A549 (cell line): ENCODE measurements around the gene TTC28. TPM values are rescaled to one million over a fixed set of nuclear protein-coding genes. Genes with fewer than 3 reads are reported as not detected.

Experiments used
- ATAC-seq, 2 experiments: fragments of 200-7000 bp in 1 of 2; fragments of >200 bp in 1 of 2; cut with Nextera tagmentation in 1 of 2; cut with Tn5 transposase in 1 of 2; 3 replicates each; pipeline versions ENCODE4 v1.8.0 to v1.9.1; 2018 to 2020; ENCODE audit warnings: mild to moderate bottlenecking in 1 of 2, moderate library complexity in 1 of 2
- CTCF ChIA-PET: fragments of 300-600 bp; sonication (Branson Sonifier 250); formaldehyde crosslinking; extraction: SDS; loops from one replicate; lab custom pipeline; 2021; ENCODE audit warnings: antibody characterized with exemption, inconsistent platforms; lab: Yijun Ruan, JAX
- POLR2A ChIA-PET: fragments of 350-600 bp; formaldehyde crosslinking; extraction: SDS; loops from one replicate; lab custom pipeline; 2021; ENCODE audit warnings: antibody characterized with exemption, inconsistent platforms; lab: Yijun Ruan, JAX
- DNase-seq, 2 experiments: peaks; one replicate each; pipeline versions ENCODE4 v3.0.0 to v3.0.0-alpha.2; 2011 to 2016; ENCODE audit warnings: low read depth in 1 of 2, low spot score in 1 of 2
- FAIRE-seq: peaks from 2 replicates; lab custom pipeline; 2011; peaks lifted over from hg19 to GRCh38; lab: Jason Lieb, UNC
- H3K27ac ChIP-seq, 2 experiments: fragments of >200 bp; sonication (Bioruptor Twin); formaldehyde crosslinking; 3 replicates each; pipeline ENCODE4 v1.5.1; 2016 to 2017
- H3K4me1 ChIP-seq: fragments of >200 bp; sonication (Bioruptor Twin); formaldehyde crosslinking; 3 replicates; pipeline ENCODE4 v1.6.1; 2016
- H3K4me2 ChIP-seq: fragments of >200 bp; sonication (Bioruptor Twin); formaldehyde crosslinking; 3 replicates; pipeline ENCODE4 v1.6.1; 2016
- H3K4me3 ChIP-seq: fragments of >200 bp; sonication (Bioruptor Twin); formaldehyde crosslinking; 3 replicates; pipeline ENCODE4 v1.5.1; 2016
- H3K9me3 ChIP-seq: fragments of >200 bp; sonication (Bioruptor Twin); formaldehyde crosslinking; 3 replicates; pipeline ENCODE4 v1.6.1; 2016
- ATOH8 ChIP-seq: fragments of 250-450 bp; sonication (Bioruptor Pico); IDR thresholded peaks from 2 replicates; pipeline ENCODE4 v1.5.0; 2020; ENCODE audit warnings: low read depth, mild to moderate bottlenecking, moderate library complexity
- CEBPB ChIP-seq, 2 experiments: fragments of >200 bp in 1 of 2; sonication (Bioruptor Twin) in 1 of 2; formaldehyde crosslinking in 1 of 2; IDR thresholded peaks; 2 replicates each; pipeline ENCODE4 v1.6.1; 2012 to 2016
- CHD4 ChIP-seq: fragments of 200-600 bp; sonication (generic); IDR thresholded peaks from 2 replicates; pipeline ENCODE4 v1.6.1; 2016; ENCODE audit warnings: antibody characterized with exemption, mild to moderate bottlenecking, borderline replicate concordance
- E2F6 ChIP-seq: IDR thresholded peaks from 2 replicates; pipeline ENCODE4 v1.6.1; 2012; ENCODE audit warnings: low read depth, borderline replicate concordance
- EP300 ChIP-seq, 2 experiments: fragments of >200 bp; sonication (Bioruptor Twin); formaldehyde crosslinking; IDR thresholded peaks; 2 replicates in 1 of 2; 3 replicates in 1 of 2; pipeline ENCODE4 v1.6.1; 2016 to 2017
- FOSB ChIP-seq: fragments of 250-450 bp; sonication (Bioruptor Pico); IDR thresholded peaks from 2 replicates; pipeline ENCODE4 v1.5.0; 2020; ENCODE audit warnings: mild to moderate bottlenecking, moderate library complexity
- FOXS1 ChIP-seq: fragments of 250-450 bp; sonication (Bioruptor Pico); IDR thresholded peaks from 2 replicates; pipeline ENCODE4 v1.5.0; 2020; ENCODE audit warnings: mild to moderate bottlenecking, moderate library complexity
- HDAC2 ChIP-seq: fragments of 200-600 bp; sonication (generic); IDR thresholded peaks from 2 replicates; pipeline ENCODE4 v1.6.1; 2016
- HES2 ChIP-seq: fragments of >200 bp; sonication (Bioruptor Twin); formaldehyde crosslinking; IDR thresholded peaks from 2 replicates; pipeline ENCODE4 v1.6.1; 2016
- HEYL ChIP-seq: fragments of 250-450 bp; sonication (Bioruptor Pico); IDR thresholded peaks from 2 replicates; pipeline ENCODE4 v1.8.0; 2021; ENCODE audit warnings: mild to moderate bottlenecking, moderate library complexity
- HOXA7 ChIP-seq: fragments of 250-450 bp; sonication (Bioruptor Pico); IDR thresholded peaks from 2 replicates; pipeline ENCODE4 v1.5.0; 2020; ENCODE audit warnings: mild to moderate bottlenecking, moderate library complexity
- KDM1A ChIP-seq: fragments of 200-600 bp; sonication (generic); IDR thresholded peaks from 2 replicates; pipeline ENCODE4 v1.6.1; 2016; ENCODE audit warnings: low read depth, mild to moderate bottlenecking
- MAFK ChIP-seq: fragments of 450-650 bp; IDR thresholded peaks from 2 replicates; pipeline ENCODE4 v1.6.1; 2014; ENCODE audit not compliant: partially characterized antibody
- MAX ChIP-seq: IDR thresholded peaks from 2 replicates; pipeline ENCODE4 v1.6.1; 2012
- NPAS2 ChIP-seq: fragments of 250-450 bp; sonication (Bioruptor Pico); IDR thresholded peaks from 2 replicates; pipeline ENCODE4 v1.8.0; 2022; ENCODE audit warnings: mild to moderate bottlenecking, moderate library complexity, borderline replicate concordance
- NR3C1 ChIP-seq: fragments of >200 bp; sonication (Bioruptor Twin); formaldehyde crosslinking; IDR thresholded peaks from 3 replicates; pipeline ENCODE4 v1.6.1; 2017
- PHF8 ChIP-seq: fragments of 200-600 bp; sonication (generic); IDR thresholded peaks from 2 replicates; pipeline ENCODE4 v1.6.1; 2016; ENCODE audit warnings: low read depth, mild to moderate bottlenecking, antibody characterized with exemption, moderate library complexity, borderline replicate concordance
- POLR2A ChIP-seq: IDR thresholded peaks from 2 replicates; pipeline ENCODE4 v1.6.1; 2012; ENCODE audit warnings: mild to moderate bottlenecking, low read length
- REST ChIP-seq: fragments of 200-600 bp; sonication (generic); IDR thresholded peaks from 2 replicates; pipeline ENCODE4 v1.6.1; 2016; ENCODE audit warnings: antibody characterized with exemption, mild to moderate bottlenecking, moderate library complexity
- RNF2 ChIP-seq: fragments of 200-600 bp; sonication (generic); IDR thresholded peaks from 2 replicates; pipeline ENCODE4 v1.6.1; 2016; ENCODE audit warnings: low read depth, mild to moderate bottlenecking, antibody characterized with exemption, moderate library complexity, borderline replicate concordance
- SMC3 ChIP-seq: fragments of >200 bp; sonication (Bioruptor Twin); formaldehyde crosslinking; IDR thresholded peaks from 3 replicates; pipeline ENCODE4 v1.6.1; 2018; ENCODE audit warnings: inconsistent platforms
- TFCP2L1 ChIP-seq: fragments of 250-450 bp; sonication (Bioruptor Pico); IDR thresholded peaks from 2 replicates; pipeline ENCODE4 v1.5.0; 2021; ENCODE audit warnings: mild to moderate bottlenecking
- USF2 ChIP-seq: fragments of 450-650 bp; IDR thresholded peaks from 2 replicates; pipeline ENCODE4 v1.6.1; 2014; ENCODE audit warnings: antibody characterized with exemption
- ZSCAN20 ChIP-seq: fragments of 250-450 bp; sonication (Bioruptor Pico); IDR thresholded peaks from 2 replicates; pipeline ENCODE4 v1.8.0; 2022; ENCODE audit warnings: mild to moderate bottlenecking, moderate library complexity
- WGBS: methylation state at CpG from one replicate; pipeline ENCODE4 v1.1.6; 2017; ENCODE audit errors: missing lambda C conversion rate; 5-methylcytosine and 5-hydroxymethylcytosine counted together
- polyA plus RNA-seq, 4 experiments: library from polyadenylated mRNA; depleted of rRNA in 3 of 4; stranded (reverse); fragments of >200 nt; fragmentation: RNase III in 1 of 4; extraction: RNeasy Plus Mini Kit Qiagen cat#74134 plus additional on column Dnase treatment in 1 of 4; gene quantifications; 2 replicates in 3 of 4; 3 replicates in 1 of 4; pipeline ENCODE4 v1.2.3, GENCODE V29; 2011 to 2017

Gene TTC28
- polyA plus RNA-seq, 2 of the 4 experiments (the other 2 are of a cell fraction), result 2.6 to 3.8 TPM

GRCh38 chr22:28125799-28126198 lies 553.8 kb downstream of the TTC28 start:
- ATAC-seq, result no peak
- Histone ChIP-seq H3K4me1 (no peaks in the 10 kb centered on the region), H3K9me3 (no peaks in the 10 kb centered on the region), H3K4me3 (no peak overlapping the region), H3K4me2 (no peak overlapping the region), H3K27ac (no peak overlapping the region)
- no peak for TF ChIP-seq FOSB
- TF ChIP-seq PHF8, result no peak
- TF ChIP-seq EP300 (IDR thresholded peaks at IDR 0.05), result no peak
- TF ChIP-seq USF2, result no peak
- TF ChIP-seq NPAS2 (CRISPR knock-in tag), result no peak
- no peak for TF ChIP-seq MAFK
- no peak for TF ChIP-seq HDAC2
- no peak for TF ChIP-seq POLR2A
- no peak for TF ChIP-seq CHD4
- TF ChIP-seq ATOH8, result no peak
- no peak for TF ChIP-seq TFCP2L1 (CRISPR knock-in tag)
- TF ChIP-seq E2F6, result no peak
- no peak for TF ChIP-seq SMC3
- no peak for TF ChIP-seq HOXA7 (CRISPR knock-in tag)
- no peak for TF ChIP-seq FOXS1 (CRISPR knock-in tag)
- TF ChIP-seq ZSCAN20, result no peak
- no peak for TF ChIP-seq KDM1A
- no peak for TF ChIP-seq NR3C1
- TF ChIP-seq HEYL (CRISPR knock-in tag), result no peak
- no peak for TF ChIP-seq CEBPB (IDR thresholded peaks at IDR 0.05)
- no peak for FAIRE-seq
- DNase-seq, result no peak
- 77% methylated on average over 2 of the region's 2 CpGs for WGBS
- ChIA-PET CTCF (interaction anchor here (1.8 kb wide), 1 partner anchor 13 kb away, joined by 8 read pairs; no protein-coding TSS in a partner anchor), POLR2A (no interaction called here)

- H3K4me1 ChIP-seq, result no peaks in the 10 kb centered on the region
- 85% methylated on average over 1 of the region's 1 CpG for WGBS
- CTCF ChIA-PET, result interaction anchor here (1.3 to 1.8 kb wide), 2 partner anchors 12 to 72 kb away, joined by 3 to 8 read pairs; no protein-coding TSS in a partner anchor
- DNase-seq (no peak), ATAC-seq (no peak), FAIRE-seq (no peak)
- H3K4me3 ChIP-seq, result no peak overlapping the region
- POLR2A ChIA-PET, result no interaction called here
- no peak overlapping the region for H3K4me2 ChIP-seq
- TF ChIP-seq HES2, result no peak
- TF ChIP-seq MAX, result no peak
- TF ChIP-seq REST, result no peak
- TF ChIP-seq FOXS1 (CRISPR knock-in tag), result no peak
- TF ChIP-seq RNF2, result no peak
- no peak for TF ChIP-seq SMC3
- H3K9me3 ChIP-seq, result no peaks in the 10 kb centered on the region
- H3K27ac ChIP-seq, result no peak overlapping the region
Observed at GRCh38 chr22:28123989-28124766, 555.5 kb downstream of the TTC28 start.
